Measurements from ENCODE around the gene SLC25A12.

The SLC25A12 gene

GRCh38 chr2:171824086-171824485, 70.0 kb downstream of the SLC25A12 start:
- intact Hi-C loops (cut with DNase I; ENCODE audit: low total_unique reads), result no loop called here
- no peak for DNase-seq
- TF ChIP-seq CTCF (IDR thresholded peaks at IDR 0.05), result no peak
- Histone ChIP-seq H3K27me3 (no peaks in the 10 kb centered on the region), H3K27ac (no peak overlapping the region), H3K9me3 (no peaks in the 10 kb centered on the region), H3K4me1 (no peaks in the 10 kb centered on the region), H3K4me3 (no peak overlapping the region), H3K36me3 (peaks cover 14 to 37% (median 23%) of the 10 kb centered on the region in 3 donors)

- Histone ChIP-seq H3K27me3 (no peaks in the 10 kb centered on the region), H3K9me3 (no peaks in the 10 kb centered on the region), H3K36me3 (peaks cover 14 to 28% (median 25%) of the 10 kb centered on the region in 3 donors), H3K27ac (no peak overlapping the region), H3K4me1 (no peaks in the 10 kb centered on the region), H3K4me3 (no peak overlapping the region)
- intact Hi-C loops (cut with DNase I; ENCODE audit: low total_unique reads), result no loop called here
- no peak for TF ChIP-seq CTCF (IDR thresholded peaks at IDR 0.05)
- DNase-seq, result no peak
Measured at GRCh38 chr2:171822525-171823322, 71.3 kb downstream of the SLC25A12 start.

GRCh38 chr2:171819453-171819852, 74.6 kb downstream of the SLC25A12 start:
- intact Hi-C loops (cut with DNase I; ENCODE audit: low total_unique reads), result loop anchor here (10.0 kb wide), 1 partner anchor 285 kb away; the partner anchor contains the start of gene DLX2
- Histone ChIP-seq H3K4me1 (no peaks in the 10 kb centered on the region), H3K4me3 (no peak overlapping the region), H3K36me3 (peaks cover 0 to 21% (median 8%) of the 10 kb centered on the region in 3 donors), H3K27me3 (no peaks in the 10 kb centered on the region), H3K27ac (no peak overlapping the region), H3K9me3 (no peaks in the 10 kb centered on the region)
- no peak for TF ChIP-seq CTCF (IDR thresholded peaks at IDR 0.05)
- DNase-seq, result no peak

GRCh38 chr2:171814883-171815282, 79.2 kb downstream of the SLC25A12 start:
- no peak for DNase-seq
- Histone ChIP-seq H3K4me3 (no peak overlapping the region), H3K36me3 (peaks cover 8 to 16% (median 10%) of the 10 kb centered on the region in 3 donors), H3K4me1 (no peaks in the 10 kb centered on the region), H3K27ac (no peak overlapping the region), H3K27me3 (no peaks in the 10 kb centered on the region), H3K9me3 (no peaks in the 10 kb centered on the region)
- TF ChIP-seq CTCF (IDR thresholded peaks at IDR 0.05), result no peak
- intact Hi-C loops (cut with DNase I; ENCODE audit: low total_unique reads), result loop anchor here (10.0 kb wide), 1 partner anchor 290 kb away; the partner anchor contains the start of gene DLX2

GRCh38 chr2:171814174-171814573, 79.9 kb downstream of the SLC25A12 start:
- TF ChIP-seq CTCF (IDR thresholded peaks at IDR 0.05), result no peak
- no peak for DNase-seq
- Histone ChIP-seq H3K4me3 (no peak overlapping the region), H3K27ac (no peak overlapping the region), H3K9me3 (no peaks in the 10 kb centered on the region), H3K27me3 (no peaks in the 10 kb centered on the region), H3K36me3 (peaks cover 8 to 22% (median 14%) of the 10 kb centered on the region in 3 donors), H3K4me1 (no peaks in the 10 kb centered on the region)
- intact Hi-C loops (cut with DNase I; ENCODE audit: low total_unique reads), result loop anchor here (10.0 kb wide), 1 partner anchor 291 kb away; the partner anchor contains the start of gene DLX2
